CD4-positive, alpha-beta T cell treated with Interleukin-2 at 100 ng/mL for 4 hours (primary cell): ENCODE data around the gene BAHCC1.

Experiments used
- DNase-seq: peaks from one replicate; pipeline ENCODE4 v3.0.0-alpha.2; 2020; ENCODE audit warnings: low spot score

Gene BAHCC1

GRCh38 chr17:81427173-81428120 is 32.2 kb downstream of the BAHCC1 start:
- DNase-seq = no peak

DNA sequence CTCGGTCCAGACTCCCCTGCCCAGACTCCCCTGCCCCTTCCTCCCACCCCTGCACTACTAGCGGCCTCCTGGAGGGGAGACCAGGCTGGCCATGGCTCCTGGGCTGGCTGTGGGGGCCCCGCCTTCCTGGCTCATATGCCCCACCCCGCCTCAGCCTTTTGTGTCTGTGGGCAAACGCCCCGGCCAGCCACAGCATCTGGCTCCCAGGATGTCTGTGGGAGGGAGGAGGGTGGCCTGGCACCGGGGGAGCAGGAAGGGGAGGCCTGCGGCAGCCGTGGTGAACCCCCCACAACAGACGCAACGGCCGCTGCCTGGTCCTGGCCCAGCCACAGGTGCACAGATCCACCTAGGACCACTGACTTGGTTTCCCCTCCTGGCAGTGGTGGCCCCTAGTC is 32.9 kb downstream of the BAHCC1 start:
- DNase-seq = no peak

GRCh38 chr17:81428516-81428915 is 33.3 kb downstream of the BAHCC1 start:
- DNase-seq = no peak

GRCh38 chr17:81428948-81429774 is 33.9 kb downstream of the BAHCC1 start:
- no peak for DNase-seq

- no peak for DNase-seq
Observed at GRCh38 chr17:81429821-81430551, 34.7 kb downstream of the BAHCC1 start.

- no peak for DNase-seq
Observed at GRCh38 chr17:81431545-81432482, 36.6 kb downstream of the BAHCC1 start.

DNA sequence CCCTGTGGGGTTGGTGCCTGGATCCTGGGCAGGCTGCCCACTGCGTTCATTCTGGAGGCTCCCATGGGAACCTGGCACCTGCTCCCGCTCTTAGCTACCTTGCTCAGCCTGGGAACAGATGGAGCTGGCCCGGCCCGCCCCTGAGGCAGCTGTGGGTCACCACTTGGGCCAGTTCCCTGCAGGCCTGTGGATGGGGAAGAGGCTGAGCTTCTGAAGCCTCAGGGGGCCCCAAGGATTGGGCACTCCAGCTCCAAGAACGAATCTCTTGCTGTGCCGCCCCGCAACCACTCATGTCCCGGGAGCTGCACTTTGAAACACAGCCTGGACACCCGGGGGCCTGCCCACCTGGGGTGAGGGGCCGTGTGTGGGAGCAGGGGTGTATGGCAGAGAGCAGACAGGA is 37.7 kb downstream of the BAHCC1 start:
- DNase-seq = no peak

DNA sequence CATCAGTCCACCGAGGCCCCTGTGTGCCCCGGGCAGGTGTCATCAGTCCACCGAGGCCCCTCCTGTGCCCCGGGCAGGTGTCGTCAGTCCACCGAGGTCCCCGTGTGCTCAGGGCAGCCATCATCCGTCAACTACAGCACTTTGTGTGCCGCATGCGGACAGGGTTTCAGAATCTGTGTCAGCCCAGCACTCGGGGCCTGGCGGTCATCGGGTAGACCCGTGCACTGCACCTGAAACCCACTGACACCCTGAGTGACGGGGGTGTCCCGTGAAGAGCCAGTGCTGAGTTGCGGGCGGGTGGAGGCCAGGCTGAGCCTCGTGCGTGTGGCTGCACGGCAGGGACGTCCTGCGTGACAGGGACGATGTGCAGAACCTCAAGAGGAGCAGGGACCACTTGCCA is 38.4 kb downstream of the BAHCC1 start:
- DNase-seq = no peak

- no peak for DNase-seq
Observed at GRCh38 chr17:81434072-81434471, 38.8 kb downstream of the BAHCC1 start.

DNA sequence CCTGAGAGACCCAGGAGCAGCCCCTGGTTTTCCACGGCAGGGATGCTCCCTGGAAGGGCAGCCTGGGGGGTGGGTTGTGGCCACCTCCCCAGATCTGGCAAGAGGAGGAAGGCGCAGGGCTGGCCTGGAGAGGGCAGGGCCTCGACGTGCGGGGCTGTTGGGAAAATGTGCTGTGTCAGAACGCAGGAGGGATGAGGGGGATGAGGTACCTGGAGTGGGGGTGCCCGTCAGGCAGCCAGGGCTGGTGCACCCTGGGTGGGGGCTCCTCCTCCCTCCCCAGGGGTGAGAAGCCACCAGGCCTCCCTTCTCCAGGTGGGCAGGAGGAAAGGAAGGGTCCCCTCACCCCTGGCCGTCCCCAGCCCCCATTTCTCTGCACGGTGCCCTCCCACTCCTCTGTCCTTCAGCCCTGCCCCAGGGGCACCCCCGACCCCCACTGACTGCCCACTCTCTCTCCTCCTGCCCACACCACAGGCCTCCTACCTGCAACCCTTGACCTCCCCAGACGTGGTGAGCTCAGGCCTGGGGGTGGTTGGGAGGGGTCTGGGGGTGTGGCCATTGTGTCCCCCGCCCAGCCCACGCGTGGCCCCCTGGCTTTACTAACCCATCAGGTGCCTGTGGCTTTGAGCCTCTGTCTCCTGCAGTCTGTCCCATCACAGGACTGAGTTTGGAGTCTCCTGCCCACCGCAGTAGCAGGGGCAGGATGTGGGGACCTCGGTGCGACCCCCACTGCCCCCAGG is 39.6 kb downstream of the BAHCC1 start:
- DNase-seq = no peak

DNA sequence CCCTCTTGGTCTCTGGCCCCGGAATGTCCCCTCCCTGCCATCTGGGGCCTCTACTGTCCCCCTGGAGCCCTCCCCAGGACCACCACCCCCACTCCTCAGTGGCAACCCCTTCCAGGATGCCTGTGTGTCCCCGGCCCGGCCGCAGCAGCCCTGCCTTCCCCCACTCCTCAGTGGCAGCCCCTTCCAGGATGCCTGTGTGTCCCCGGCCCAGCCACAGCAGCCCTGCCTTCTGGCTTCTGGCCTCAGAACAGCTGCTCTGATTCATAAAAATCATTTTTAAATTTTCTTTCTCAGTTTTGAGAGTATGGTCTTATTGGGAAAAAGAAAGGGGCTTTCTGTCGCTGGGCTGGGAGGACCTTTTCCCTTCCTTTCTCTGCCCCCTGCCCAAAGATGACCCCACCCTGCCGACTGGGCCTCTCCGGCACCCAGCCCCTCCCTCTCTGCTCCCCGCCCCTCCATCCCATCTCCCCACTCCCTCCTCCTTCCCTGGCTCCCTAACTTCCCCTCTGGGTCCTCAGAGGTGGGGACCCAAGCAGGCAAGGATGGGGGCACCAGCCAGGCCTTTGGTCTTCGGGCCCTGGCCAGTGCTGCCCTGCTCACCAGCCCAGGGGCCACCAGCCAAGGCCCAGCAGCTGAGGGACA is 40.5 kb downstream of the BAHCC1 start:
- no peak for DNase-seq

DNA sequence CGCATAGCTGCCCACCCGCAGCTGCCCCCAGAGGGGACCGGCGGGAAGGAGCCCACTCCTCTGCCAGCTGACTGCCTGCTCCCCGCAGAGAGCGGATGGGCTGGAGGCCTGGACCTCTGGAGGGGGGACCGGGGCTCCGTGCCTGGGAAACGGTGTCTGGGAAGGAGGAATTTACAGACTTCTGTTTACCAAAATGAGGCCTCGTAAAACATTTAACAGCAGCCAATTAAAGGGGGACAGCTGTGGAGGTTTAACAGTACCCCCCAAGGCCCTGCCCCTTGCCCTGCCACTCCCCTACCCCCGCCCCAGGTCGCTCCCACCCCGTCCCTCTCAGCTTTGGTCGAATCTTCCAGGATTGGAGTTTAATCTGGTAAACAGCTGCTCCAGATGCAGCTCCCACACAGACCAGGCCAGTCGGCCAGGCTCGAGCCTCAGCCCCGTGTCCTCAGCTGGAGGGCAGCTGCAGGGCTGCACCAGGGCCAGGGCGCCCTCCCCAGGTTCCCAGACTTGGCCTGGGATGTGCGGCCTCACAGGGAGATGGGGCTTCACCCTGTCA is 41.1 kb downstream of the BAHCC1 start:
- DNase-seq = no peak

GRCh38 chr17:81437191-81437651 is 42.0 kb downstream of the BAHCC1 start:
- no peak for DNase-seq

DNA sequence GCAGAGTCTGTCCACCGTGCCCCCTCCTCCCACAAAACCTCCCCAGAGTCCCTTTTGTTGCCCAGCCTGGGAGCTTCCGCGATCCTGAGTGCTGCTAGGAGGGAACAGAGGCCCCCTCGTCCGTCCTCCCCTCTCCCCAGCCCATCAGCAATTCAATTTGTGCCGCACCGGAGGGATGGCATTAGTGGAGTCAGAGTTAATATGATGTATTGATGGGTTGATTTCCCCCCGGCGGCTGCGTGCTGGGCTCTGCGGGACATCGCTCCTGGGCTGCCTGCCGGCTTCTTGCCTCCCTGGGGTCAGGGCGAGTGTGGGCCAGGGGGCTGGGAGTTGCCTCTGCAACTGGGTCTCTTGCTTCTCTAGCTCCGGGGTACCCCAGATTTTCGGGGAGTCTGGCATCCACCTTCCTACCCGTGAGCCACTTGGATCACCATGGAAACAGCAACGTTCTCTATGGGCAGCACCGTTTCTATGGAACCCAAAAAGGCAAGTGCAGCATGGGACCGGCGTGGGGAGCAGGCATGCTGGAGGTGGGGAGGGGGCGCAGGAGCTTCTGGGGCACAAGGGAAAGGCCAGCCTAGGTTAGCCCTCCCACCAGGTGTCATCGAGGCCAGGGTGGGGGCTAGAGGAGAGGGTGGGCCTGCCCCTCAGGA is 42.9 kb downstream of the BAHCC1 start:
- no peak for DNase-seq

- DNase-seq = no peak
Observed at GRCh38 chr17:81438688-81439087, 43.4 kb downstream of the BAHCC1 start.

- no peak for DNase-seq
Observed at GRCh38 chr17:81440051-81440471, 44.8 kb downstream of the BAHCC1 start.

DNA sequence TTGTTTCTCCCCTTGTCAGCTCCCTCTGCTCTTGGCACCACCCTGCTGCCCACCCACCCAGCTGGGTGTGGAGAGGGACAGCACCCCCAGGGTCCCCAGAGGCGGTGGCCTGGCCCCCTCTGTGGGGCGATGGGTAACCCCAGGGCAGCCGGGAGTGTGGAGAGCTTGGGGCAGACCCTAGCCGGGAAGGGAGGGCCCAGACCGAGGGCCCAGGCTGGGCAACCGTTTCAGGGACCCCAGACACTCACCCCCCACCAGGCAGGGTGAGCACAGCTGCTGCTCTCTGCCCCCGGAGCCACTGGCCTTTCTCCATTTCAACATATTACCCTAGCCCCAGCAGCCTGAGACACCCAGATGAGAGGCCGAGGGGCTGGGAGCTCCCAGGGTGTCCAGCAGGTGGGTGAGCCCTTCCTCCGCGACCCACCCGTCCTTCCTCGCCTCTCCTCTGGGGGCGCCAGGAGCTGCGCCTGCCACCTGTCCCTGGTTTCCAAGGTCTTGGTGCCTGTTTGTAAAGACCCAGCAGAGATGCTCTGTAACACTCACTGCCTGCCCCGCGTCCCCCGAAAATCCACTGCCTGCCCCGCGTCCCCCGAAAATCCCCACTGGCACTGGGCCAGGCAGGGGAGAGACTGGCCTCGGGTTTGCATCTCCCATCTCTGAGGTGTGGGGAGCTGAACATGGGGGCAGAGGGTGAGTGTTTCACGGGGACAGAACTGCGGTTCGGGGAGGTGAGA is 45.4 kb downstream of the BAHCC1 start:
- DNase-seq = no peak

GRCh38 chr17:81442791-81443190 is 47.5 kb downstream of the BAHCC1 start:
- DNase-seq = no peak
